ENCODE data around the gene PRUNE2. TPM values are rescaled to one million over a fixed set of nuclear protein-coding genes. Genes with fewer than 3 reads are reported as not detected.
A peak's percentile ranks its signal among the peaks of the same experiment; 100 is the strongest.
"Not testable (repeated sequence)": the region's sequence is repeated elsewhere in the genome, so short reads cannot be mapped to it uniquely, and the experiment has no call there.

The PRUNE2 gene
- total and polyA plus RNA-seq, 2 experiments from 2014 or later: 0.46 to 4.1 TPM

- DNase-seq (ENCODE audit: low spot score): no peak
- no peak overlapping the region for H2AFZ ChIP-seq
- H3K4me1 ChIP-seq (ENCODE audit: insufficient read depth): peaks cover 8% of the 10 kb centered on the region
- WGBS (ENCODE audit: low lambda C conversion rate, missing lambda C conversion rate): 78% methylated on average over 4 of the region's 4 CpGs
- no peaks in the 10 kb centered on the region for H3K9me3 ChIP-seq (ENCODE audit: low read depth)
- H3K36me3 ChIP-seq (replicated peaks; ENCODE audit: insufficient read depth, low read depth): no peaks in the 10 kb centered on the region
- no peaks in the 10 kb centered on the region for H3K27me3 ChIP-seq
- no peaks in the 10 kb centered on the region for H3K79me2 ChIP-seq
- no peaks in the 10 kb centered on the region for H4K20me1 ChIP-seq (ENCODE audit: insufficient read depth, poor library complexity, severe bottlenecking)
- H3K27ac ChIP-seq: no peak overlapping the region
- no peak overlapping the region for H3K4me3 ChIP-seq
- TF ChIP-seq CTCF (IDR thresholded peaks at IDR 0.05; ENCODE audit: poor library complexity) (no peak), EZH2 (IDR thresholded peaks at IDR 0.05; ENCODE audit: borderline replicate concordance) (no peak), EZH2phosphoT487 (IDR thresholded peaks at IDR 0.05; ENCODE audit: low read depth, severe bottlenecking, unreplicated experiment) (no peak)
- H3K9me2 ChIP-seq (replicated peaks; ENCODE audit: insufficient read depth): no peaks in the 10 kb centered on the region
- no peak overlapping the region for H3K4me2 ChIP-seq
Observed at GRCh38 chr9:76598981-76599380, 306.9 kb downstream of the PRUNE2 start.

- Histone ChIP-seq H4K20me1 (ENCODE audit: insufficient read depth, poor library complexity, severe bottlenecking) (no peaks in the 10 kb centered on the region), H3K27me3 (no peaks in the 10 kb centered on the region), H3K4me3 (no peak overlapping the region), H3K79me2 (no peaks in the 10 kb centered on the region), H3K9me2 (replicated peaks; ENCODE audit: insufficient read depth) (no peaks in the 10 kb centered on the region), H3K4me2 (no peak overlapping the region), H2AFZ (no peak overlapping the region), H3K9me3 (ENCODE audit: low read depth) (no peaks in the 10 kb centered on the region), H3K36me3 (replicated peaks; ENCODE audit: insufficient read depth, low read depth) (no peaks in the 10 kb centered on the region), H3K4me1 (ENCODE audit: insufficient read depth) (peaks cover 24% of the 10 kb centered on the region), H3K27ac (peak overlapping the region; percentile 8)
- TF ChIP-seq EZH2 (IDR thresholded peaks at IDR 0.05; ENCODE audit: borderline replicate concordance): no peak
- no peak for DNase-seq (ENCODE audit: low spot score)
- 45% methylated on average over 3 of the region's 3 CpGs for WGBS (ENCODE audit: low lambda C conversion rate, missing lambda C conversion rate)
Observed at GRCh38 chr9:76595645-76596044, 310.3 kb downstream of the PRUNE2 start.

- no peak overlapping the region for H3K4me3 ChIP-seq
- H4K20me1 ChIP-seq (ENCODE audit: insufficient read depth, poor library complexity, severe bottlenecking): no peaks in the 10 kb centered on the region
- H3K9me2 ChIP-seq (replicated peaks; ENCODE audit: insufficient read depth): no peaks in the 10 kb centered on the region
- no peak overlapping the region for H3K27ac ChIP-seq
- no peak for DNase-seq (ENCODE audit: low spot score)
- WGBS (ENCODE audit: low lambda C conversion rate, missing lambda C conversion rate): 40% methylated on average over 4 of the region's 4 CpGs
- H3K36me3 ChIP-seq (replicated peaks; ENCODE audit: insufficient read depth, low read depth): no peaks in the 10 kb centered on the region
- no peak for TF ChIP-seq EZH2phosphoT487 (IDR thresholded peaks at IDR 0.05; ENCODE audit: low read depth, severe bottlenecking, unreplicated experiment)
- no peak for TF ChIP-seq CTCF (IDR thresholded peaks at IDR 0.05; ENCODE audit: poor library complexity)
- TF ChIP-seq EZH2 (IDR thresholded peaks at IDR 0.05; ENCODE audit: borderline replicate concordance): no peak
- H3K4me2 ChIP-seq: no peak overlapping the region
- H3K4me1 ChIP-seq (ENCODE audit: insufficient read depth): peaks cover 19% of the 10 kb centered on the region
- H2AFZ ChIP-seq: no peak overlapping the region
- H3K79me2 ChIP-seq: no peaks in the 10 kb centered on the region
- H3K9me3 ChIP-seq (ENCODE audit: low read depth): no peaks in the 10 kb centered on the region
- H3K27me3 ChIP-seq: no peaks in the 10 kb centered on the region
Observed at GRCh38 chr9:76594764-76595424, 311.0 kb downstream of the PRUNE2 start.

GRCh38 chr9:76593961-76594735, 311.8 kb downstream of the PRUNE2 start:
- WGBS (ENCODE audit: low lambda C conversion rate, missing lambda C conversion rate): 56% methylated on average over 4 of the region's 4 CpGs
- not testable (repeated sequence) for DNase-seq (ENCODE audit: low spot score); H3K36me3 ChIP-seq (replicated peaks; ENCODE audit: insufficient read depth, low read depth); H3K9me3 ChIP-seq (ENCODE audit: low read depth); H2AFZ ChIP-seq; H3K4me3 ChIP-seq; H3K9me2 ChIP-seq (replicated peaks; ENCODE audit: insufficient read depth); H3K4me2 ChIP-seq; H3K79me2 ChIP-seq; H3K27ac ChIP-seq; H4K20me1 ChIP-seq (ENCODE audit: insufficient read depth, poor library complexity, severe bottlenecking); H3K27me3 ChIP-seq
- peaks cover 16% of the 10 kb centered on the region for H3K4me1 ChIP-seq (ENCODE audit: insufficient read depth)

Measured in hepatocyte (in vitro differentiated cells).